ENCODE data around the gene LLPH. TPM values are rescaled to one million over a fixed set of nuclear protein-coding genes. Genes with fewer than 3 reads are reported as not detected.

Gene LLPH
- total and polyA plus RNA-seq, 2 of the 13 experiments (the other 11 are each of a cell fraction or from before 2014, with no cell fraction given), result 4.2 to 25.6 TPM

GRCh38 chr12:66117242-66117641 lies 13.3 kb downstream of the LLPH start:
- Histone ChIP-seq H3K27ac (ENCODE audit: extremely low read length, insufficient read depth, low read length) (no peak overlapping the region), H3K36me3 (replicated peaks in 1 of 2; ENCODE audit: control insufficient read depth in 1 of 2, insufficient read depth in 2 of 2, low read length in 2 of 2) (peaks cover 0 to 2% of the 10 kb centered on the region in 2 experiments; a peak in 1 of 5 replicates), H3K9ac (ENCODE audit: insufficient read depth, low read depth, low read length) (no peak overlapping the region), H3K79me2 (ENCODE audit: insufficient read depth, low read length) (no peaks in the 10 kb centered on the region), H3K4me1 (ENCODE audit: insufficient read depth, low read length) (no peaks in the 10 kb centered on the region), H3K27me3 (ENCODE audit: control insufficient read depth in 1 of 2, insufficient read depth in 2 of 2, low read length in 2 of 2) (no peaks in the 10 kb centered on the region), H3K4me2 (ENCODE audit: low read depth, low read length) (no peak overlapping the region), H2AFZ (ENCODE audit: low read length) (no peak overlapping the region), H3K4me3 (replicated peaks in 1 of 3; ENCODE audit: insufficient read depth in 1 of 3, low read depth in 2 of 3, low read length in 3 of 3) (no peak overlapping the region), H3K9me3 (ENCODE audit: low read length) (no peaks in the 10 kb centered on the region), H4K20me1 (ENCODE audit: insufficient read depth, low read length) (no peaks in the 10 kb centered on the region)
- in situ Hi-C loops (cut with HindIII; ENCODE audit: extremely low pct_ligation_motif_present, low pct_unique_long_range_greater_than_20kb) (loop anchor here (25.0 kb wide), 2 partner anchors 505 to 1230 kb away; no protein-coding TSS in a partner anchor), intact Hi-C loops (cut with micrococcal nuclease; ENCODE audit: unreplicated experiment) (no loop called here)
- ChIA-PET CTCF (ENCODE audit: low intra/inter-chr PET ratio, low total read pairs) (no interaction called here), POLR2A (no interaction called here)
- ATAC-seq (no peak), FAIRE-seq (no peak), DNase-seq (ENCODE audit: low spot score) (no peak)
- no TSS peak for BruUV-seq (replicated peaks)
- 97% methylated on average over 2 of the region's 2 CpGs for WGBS (ENCODE audit: low lambda C conversion rate)
- TF ChIP-seq NR2C2 (CRISPR knock-in tag; IDR thresholded peaks at IDR 0.05; ENCODE audit: borderline replicate concordance), result no peak
- no peak for TF ChIP-seq RNF2 (conservative IDR thresholded peaks at IDR 0.05; ENCODE audit: low read depth)
- TF ChIP-seq CEBPB (IDR thresholded peaks at IDR 0.05; ENCODE audit: borderline replicate concordance, low read depth, low read length), result no peak

- in situ Hi-C loops (cut with HindIII; ENCODE audit: extremely low pct_ligation_motif_present, low pct_unique_long_range_greater_than_20kb) (loop anchor here (25.0 kb wide), 2 partner anchors 503 to 1228 kb away; no protein-coding TSS in a partner anchor), intact Hi-C loops (cut with micrococcal nuclease; ENCODE audit: unreplicated experiment) (no loop called here)
- H3K9me3 ChIP-seq (ENCODE audit: low read length), result no peaks in the 10 kb centered on the region
- no peaks in the 10 kb centered on the region for H3K79me2 ChIP-seq (ENCODE audit: insufficient read depth, low read length)
- no peak overlapping the region for H3K4me3 ChIP-seq (replicated peaks in 1 of 3; ENCODE audit: insufficient read depth in 1 of 3, low read depth in 2 of 3, low read length in 3 of 3)
- H3K4me2 ChIP-seq (ENCODE audit: low read depth, low read length), result no peak overlapping the region
- ATAC-seq (no peak), DNase-seq (ENCODE audit: low spot score) (no peak), FAIRE-seq (no peak)
- ChIA-PET POLR2A (no interaction called here), CTCF (ENCODE audit: low intra/inter-chr PET ratio, low total read pairs) (no interaction called here)
- no peaks in the 10 kb centered on the region for H4K20me1 ChIP-seq (ENCODE audit: insufficient read depth, low read length)
- H2AFZ ChIP-seq (ENCODE audit: low read length), result no peak overlapping the region
- 36% methylated on average over 4 of the region's 4 CpGs for WGBS (ENCODE audit: low lambda C conversion rate)
- no peak overlapping the region for H3K9ac ChIP-seq (ENCODE audit: insufficient read depth, low read depth, low read length)
- no peaks in the 10 kb centered on the region for H3K36me3 ChIP-seq (replicated peaks in 1 of 2; ENCODE audit: control insufficient read depth in 1 of 2, insufficient read depth in 2 of 2, low read length in 2 of 2)
- no peak overlapping the region for H3K27ac ChIP-seq (ENCODE audit: extremely low read length, insufficient read depth, low read length)
- no peaks in the 10 kb centered on the region for H3K27me3 ChIP-seq (ENCODE audit: control insufficient read depth in 1 of 2, insufficient read depth in 2 of 2, low read length in 2 of 2)
- H3K4me1 ChIP-seq (ENCODE audit: insufficient read depth, low read length), result no peaks in the 10 kb centered on the region
- BruUV-seq (replicated peaks), result no TSS peak
- TF ChIP-seq BCLAF1 (IDR thresholded peaks at IDR 0.05) (no peak), KMT2A (CRISPR knock-in tag; IDR thresholded peaks at IDR 0.05) (no peak), AKNA (CRISPR knock-in tag; IDR thresholded peaks at IDR 0.05; ENCODE audit: borderline replicate concordance) (no peak), ZNF12 (CRISPR knock-in tag; IDR thresholded peaks at IDR 0.05) (no peak), IKZF1 (IDR thresholded peaks at IDR 0.05) (no peak), RXRB (CRISPR knock-in tag; IDR thresholded peaks at IDR 0.05; ENCODE audit: borderline replicate concordance) (no peak), AKAP8 (CRISPR knock-in tag; IDR thresholded peaks at IDR 0.05) (no peak), ZNF441 (CRISPR knock-in tag; IDR thresholded peaks at IDR 0.05; ENCODE audit: borderline replicate concordance) (no peak)
Observed at GRCh38 chr12:66115071-66115600, 15.4 kb downstream of the LLPH start.
